GM19463 (cell line): Measurements from ENCODE around the gene SLCO4A1.

Experiments
- ATAC-seq: cut with Tn5 transposase; IDR thresholded peaks from one replicate; pipeline ENCODE4 v1.9.1; 2021; ENCODE audit warnings: mild to moderate bottlenecking, moderate library complexity; ENCODE audit not compliant: unreplicated experiment

The SLCO4A1 gene

DNA sequence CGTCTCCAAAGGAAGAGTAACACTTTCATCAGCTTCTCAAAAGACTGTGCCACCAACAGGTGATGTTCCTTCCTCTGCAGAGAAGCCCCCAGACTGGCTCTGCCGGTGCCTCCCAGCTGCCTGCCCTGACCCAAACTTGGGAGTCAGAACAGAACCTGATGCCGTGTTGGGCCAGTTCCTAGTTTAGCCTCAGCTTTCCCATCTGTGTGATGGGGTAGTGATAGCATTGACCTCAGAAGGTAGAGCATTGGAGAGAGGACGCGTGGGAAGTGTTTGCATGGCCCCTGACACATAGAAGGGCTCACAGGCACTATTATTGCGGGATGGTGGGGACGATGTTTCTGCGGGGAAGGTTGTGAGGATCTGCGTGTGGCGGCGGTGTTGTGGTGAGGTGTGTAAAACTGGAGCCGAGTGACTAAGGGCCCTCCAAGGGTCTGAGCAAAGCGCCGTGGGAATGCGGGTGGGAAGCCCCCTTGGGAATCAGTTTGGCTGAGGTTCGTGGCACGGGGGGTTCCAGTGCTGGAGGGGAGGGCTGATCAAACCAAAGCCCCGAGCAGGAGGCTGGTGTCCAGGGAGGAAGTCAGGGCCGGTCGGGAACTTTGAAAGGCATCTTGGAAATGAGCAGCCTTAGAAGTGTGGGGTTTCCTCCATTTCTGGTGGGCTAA, 68.0 kb downstream of the SLCO4A1 start:
- no peak for ATAC-seq

GRCh38 chr20:62710886-62711702, 68.8 kb downstream of the SLCO4A1 start:
- ATAC-seq, result no peak

DNA sequence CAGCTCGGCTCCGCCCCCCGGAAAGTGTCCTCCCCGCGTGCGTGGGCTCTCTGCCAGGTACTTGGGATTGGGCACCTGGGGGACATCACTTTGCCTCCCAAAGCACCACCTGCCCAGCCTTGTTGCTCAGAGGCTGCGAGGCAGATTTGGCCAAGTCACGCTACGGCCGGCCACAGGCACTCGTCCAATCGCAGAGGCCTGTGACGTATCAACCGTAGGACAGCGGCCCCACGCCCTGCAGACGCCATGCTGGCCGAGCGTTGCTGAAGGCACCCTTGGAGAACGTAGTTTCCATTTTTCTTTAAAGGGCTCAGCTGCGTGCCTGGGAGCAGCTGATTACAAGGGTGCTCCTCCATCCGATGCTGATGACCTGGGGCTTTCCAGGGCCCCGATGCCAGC, 69.4 kb downstream of the SLCO4A1 start:
- no peak for ATAC-seq

- ATAC-seq, result no peak
Observed at GRCh38 chr20:62712606-62713005, 70.3 kb downstream of the SLCO4A1 start.

DNA sequence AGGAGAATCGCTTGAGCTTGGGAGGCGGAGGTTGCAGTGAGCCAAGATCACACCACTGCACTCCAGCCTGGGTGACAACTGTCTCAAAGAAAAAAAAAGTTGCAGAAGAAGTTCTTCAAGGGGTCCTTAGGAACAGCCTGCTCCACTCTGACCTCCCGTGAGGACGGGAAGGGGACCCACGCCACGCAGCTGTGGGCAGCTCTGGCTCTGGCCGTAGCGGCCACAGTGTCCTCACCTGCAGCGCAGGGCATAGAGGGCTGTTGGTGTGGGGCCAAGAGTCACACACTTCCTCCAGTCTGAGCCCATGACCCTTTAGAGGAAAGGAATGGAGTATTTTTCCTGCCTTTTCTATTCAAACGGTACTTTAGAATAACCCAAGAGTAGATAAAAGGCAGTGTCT, 71.7 kb downstream of the SLCO4A1 start:
- ATAC-seq, result no peak

DNA sequence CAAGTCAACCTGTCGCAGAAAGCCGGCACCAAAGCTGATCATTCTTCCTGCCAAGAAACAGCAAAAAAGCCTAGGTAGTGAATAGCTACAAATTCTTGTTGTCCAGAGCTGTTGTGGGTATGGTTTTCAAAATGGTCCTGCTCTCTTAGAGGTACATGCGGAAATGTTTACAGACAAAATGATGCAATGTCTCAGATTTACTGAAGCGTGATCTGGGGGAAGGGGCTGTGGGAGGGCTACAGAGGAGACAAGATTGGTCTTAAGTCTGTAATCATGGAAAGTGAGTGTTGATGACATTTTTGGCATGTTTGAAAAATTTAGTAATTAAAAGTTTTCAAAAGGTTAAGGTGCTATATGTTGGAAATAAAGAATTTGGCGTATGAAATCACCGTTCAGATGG, 72.5 kb downstream of the SLCO4A1 start:
- no peak for ATAC-seq

DNA sequence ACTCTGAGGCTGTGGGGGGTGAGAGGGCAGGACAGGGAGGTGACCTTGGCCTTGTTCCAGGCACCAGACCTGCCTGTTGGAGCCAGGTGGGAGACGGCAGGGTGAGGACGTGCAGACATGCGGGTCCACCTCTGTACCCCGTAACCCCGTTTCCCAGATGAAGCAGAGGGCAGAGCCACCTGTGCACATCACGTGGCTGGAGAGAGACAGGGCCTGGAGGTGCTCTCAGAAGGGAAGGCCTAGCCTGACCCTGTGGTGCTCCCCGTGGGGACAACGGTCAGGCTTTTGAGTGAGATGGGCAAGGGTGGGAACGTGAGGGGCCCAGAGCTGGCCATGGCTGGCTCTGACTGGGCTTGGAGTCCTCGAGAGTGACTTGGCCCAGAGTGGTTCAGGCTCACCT, 72.9 kb downstream of the SLCO4A1 start:
- no peak for ATAC-seq

DNA sequence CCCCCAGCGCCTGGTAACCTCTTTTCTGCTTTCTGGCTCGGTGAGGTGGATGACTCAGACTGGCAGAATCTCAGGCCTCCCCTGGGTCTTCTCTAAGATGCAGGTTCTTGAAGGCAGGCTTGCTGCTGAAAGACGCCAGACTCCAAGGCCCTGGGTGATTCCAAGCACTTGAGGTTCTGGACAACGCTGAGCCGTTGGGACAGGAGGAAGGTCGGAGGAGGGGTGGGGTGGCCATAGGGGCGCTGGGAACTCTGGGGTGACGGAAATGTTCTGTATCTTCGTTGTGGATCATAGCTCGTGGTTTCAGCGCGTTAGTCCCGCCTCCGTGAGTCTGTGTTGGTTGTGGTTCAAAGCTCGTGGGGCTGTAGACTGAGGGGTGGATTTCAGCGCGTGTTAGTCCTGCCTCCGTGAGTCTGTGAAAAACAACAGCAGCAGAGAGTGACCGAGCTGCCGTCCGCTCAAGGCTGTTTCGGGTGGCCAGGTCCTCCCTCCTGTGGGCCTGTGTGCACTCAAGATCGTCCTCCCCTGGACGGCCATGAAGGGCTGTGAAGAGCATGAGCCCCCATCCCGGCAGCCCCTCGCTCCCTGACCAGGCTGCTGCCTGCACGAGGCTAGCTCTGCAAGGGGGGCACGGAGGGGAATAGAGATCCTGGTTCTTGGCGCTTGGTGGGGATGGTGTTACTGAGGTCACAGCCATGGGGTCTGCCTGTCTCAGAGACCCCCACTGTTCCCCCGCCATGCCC, 74.1 kb downstream of the SLCO4A1 start:
- no peak for ATAC-seq

GRCh38 chr20:62716941-62717310, 74.6 kb downstream of the SLCO4A1 start:
- no peak for ATAC-seq

DNA sequence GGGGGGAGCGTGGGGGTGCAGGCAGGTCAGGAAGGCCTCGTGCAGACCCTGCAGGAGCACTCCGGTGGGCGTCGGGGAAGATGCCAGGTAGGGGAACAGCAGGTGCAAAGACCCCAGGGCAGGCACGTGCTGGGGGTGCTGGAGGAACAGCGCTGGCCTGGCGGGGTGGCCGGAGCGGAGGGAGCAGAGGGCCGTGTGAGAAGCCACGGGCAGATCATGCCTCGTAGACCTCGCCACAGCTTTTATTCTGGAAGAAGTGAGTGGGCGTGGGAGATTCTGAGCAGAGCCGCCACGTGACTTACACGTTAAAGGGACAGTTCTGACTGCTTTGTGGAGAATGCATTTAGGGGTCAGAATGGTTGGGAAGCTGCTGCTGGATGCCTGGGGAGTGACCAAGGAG, 75.6 kb downstream of the SLCO4A1 start:
- ATAC-seq, result no peak

DNA sequence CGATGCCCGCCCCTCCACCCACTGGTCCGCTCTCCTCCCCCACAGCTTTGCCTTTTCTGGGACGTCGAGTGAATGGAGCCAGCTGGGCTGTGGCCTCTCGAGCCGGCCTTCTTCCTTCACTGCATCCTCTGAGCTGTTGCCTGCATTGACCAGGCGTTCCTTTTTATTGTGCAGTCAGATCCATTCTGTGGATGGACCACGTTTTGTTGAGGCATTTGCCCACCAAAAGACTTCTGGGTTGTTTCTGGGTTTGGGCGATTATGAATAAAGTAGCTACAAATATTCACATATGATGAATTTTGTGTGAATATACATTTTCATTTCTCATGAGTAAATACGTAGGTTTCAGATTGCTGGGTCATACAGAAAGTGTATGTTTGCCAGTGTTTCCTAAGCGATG, 76.2 kb downstream of the SLCO4A1 start:
- no peak for ATAC-seq

GRCh38 chr20:62719250-62719935, 77.1 kb downstream of the SLCO4A1 start:
- no peak for ATAC-seq
